Epithelial cell of prostate (primary cell): ENCODE data around the gene LIMS3.
"Not testable (repeated sequence)": the region's sequence is repeated elsewhere in the genome, so short reads cannot be mapped to it uniquely, and the experiment has no call there.

Experiments
- DNase-seq: peaks from one replicate; pipeline ENCODE4 v3.0.0-alpha.2; 2011; ENCODE audit warnings: low read depth, low spot score
- H3K27ac ChIP-seq: fragments of 450-650 bp; 2 replicates; pipeline ENCODE4 v1.5.1; 2017; ENCODE audit warnings: mild to moderate bottlenecking

LIMS3 gene

GRCh38 chr2:109898462-109899336 lies at the start of gene LIMS3:
Gene LIMS3, plus strand, starts transcription at chr2:109898688. Its CDS starts 41 bp downstream, at chr2:109898729.
- DNase-seq, H3K27ac ChIP-seq: not testable (repeated sequence)

- not testable (repeated sequence) for H3K27ac ChIP-seq, DNase-seq
Measured at GRCh38 chr2:109871129-109871751, 27.2 kb upstream of the LIMS3 start.

GRCh38 chr2:109876625-109877024 lies 21.9 kb upstream of the LIMS3 start:
- not testable (repeated sequence) for H3K27ac ChIP-seq, DNase-seq

GRCh38 chr2:109882112-109882511 lies 16.4 kb upstream of the LIMS3 start:
- not testable (repeated sequence) for H3K27ac ChIP-seq, DNase-seq

- DNase-seq, H3K27ac ChIP-seq: not testable (repeated sequence)
Measured at GRCh38 chr2:109888414-109888813, 10.1 kb upstream of the LIMS3 start.

- not testable (repeated sequence) for H3K27ac ChIP-seq, DNase-seq
Measured at GRCh38 chr2:109889909-109890308, 8.6 kb upstream of the LIMS3 start.

GRCh38 chr2:109891024-109891423 lies 7.5 kb upstream of the LIMS3 start:
- not testable (repeated sequence) for H3K27ac ChIP-seq, DNase-seq

GRCh38 chr2:109893736-109894135 lies 4.8 kb upstream of the LIMS3 start:
- not testable (repeated sequence) for H3K27ac ChIP-seq, DNase-seq

- not testable (repeated sequence) for H3K27ac ChIP-seq, DNase-seq
Measured at GRCh38 chr2:109894141-109894540, 4.3 kb upstream of the LIMS3 start.

GRCh38 chr2:109895090-109895869 lies 3.2 kb upstream of the LIMS3 start:
- not testable (repeated sequence) for H3K27ac ChIP-seq, DNase-seq

GRCh38 chr2:109896212-109896611 lies 2.3 kb upstream of the LIMS3 start:
- H3K27ac ChIP-seq, DNase-seq: not testable (repeated sequence)

- not testable (repeated sequence) for H3K27ac ChIP-seq, DNase-seq
Measured at GRCh38 chr2:109897769-109898461, 573 bp upstream of the LIMS3 start.

GRCh38 chr2:109905796-109906195 lies 7.3 kb downstream of the LIMS3 start:
- not testable (repeated sequence) for DNase-seq

GRCh38 chr2:109908626-109909025 lies 10.1 kb downstream of the LIMS3 start:
- not testable (repeated sequence) for DNase-seq, H3K27ac ChIP-seq

More at GRCh38 chr2:109905796-109906195, 7.3 kb downstream of the LIMS3 start:
- H3K27ac ChIP-seq: not testable (repeated sequence)

GRCh38 chr2:109910789-109911188 lies 12.3 kb downstream of the LIMS3 start:
- H3K27ac ChIP-seq, DNase-seq: not testable (repeated sequence)

- not testable (repeated sequence) for DNase-seq, H3K27ac ChIP-seq
Measured at GRCh38 chr2:109913911-109914310, 15.4 kb downstream of the LIMS3 start.

- not testable (repeated sequence) for DNase-seq, H3K27ac ChIP-seq
Measured at GRCh38 chr2:109914552-109914951, 16.1 kb downstream of the LIMS3 start.

- not testable (repeated sequence) for H3K27ac ChIP-seq, DNase-seq
Measured at GRCh38 chr2:109915830-109916229, 17.3 kb downstream of the LIMS3 start.

GRCh38 chr2:109920162-109920561 lies 21.7 kb downstream of the LIMS3 start:
- DNase-seq, H3K27ac ChIP-seq: not testable (repeated sequence)
